Osteocyte (in vitro differentiated cells): Measurements from ENCODE around the gene ZNF514. TPM values are rescaled to one million over a fixed set of nuclear protein-coding genes. Genes with fewer than 3 reads are reported as not detected.

Experiments
- DNase-seq: peaks from one replicate; pipeline ENCODE4 v3.0.0; 2021; ENCODE audit warnings: mixed read lengths; ENCODE audit not compliant: unreplicated experiment; ENCODE audit errors: extremely low spot score
- H3K27ac Mint-ChIP-seq: one replicate; pipeline ENCODE4 v1.8.0; 2021; ENCODE audit warnings: mild to moderate bottlenecking, mixed read lengths; ENCODE audit not compliant: unreplicated experiment
- H3K27me3 Mint-ChIP-seq: one replicate; pipeline ENCODE4 v1.8.0; 2021; ENCODE audit warnings: mixed read lengths; ENCODE audit not compliant: unreplicated experiment
- H3K36me3 Mint-ChIP-seq: one replicate; pipeline ENCODE4 v1.8.0; 2021; ENCODE audit warnings: mixed read lengths; ENCODE audit not compliant: unreplicated experiment
- H3K4me1 Mint-ChIP-seq: one replicate; pipeline ENCODE4 v1.8.0; 2021; ENCODE audit warnings: mixed read lengths; ENCODE audit not compliant: unreplicated experiment
- H3K4me3 Mint-ChIP-seq: one replicate; pipeline ENCODE4 v1.8.0; 2021; ENCODE audit warnings: mild to moderate bottlenecking, moderate library complexity, mixed read lengths; ENCODE audit not compliant: unreplicated experiment
- H3K9me3 Mint-ChIP-seq: one replicate; pipeline ENCODE4 v1.8.0; 2021; ENCODE audit warnings: mixed read lengths; ENCODE audit not compliant: unreplicated experiment
- CTCF ChIP-seq: fragments of 200-600 bp; sonication (generic); IDR thresholded peaks from 2 replicates; pipeline ENCODE4 v1.5.0; 2021; ENCODE audit warnings: antibody characterized with exemption, mild to moderate bottlenecking, moderate library complexity
- long read RNA-seq: library from polyadenylated mRNA; unstranded; transcript quantifications from one replicate; pipeline ENCODE4 v2.0.0, GENCODE V29; 2021
- total RNA-seq: library from RNA; stranded (reverse); gene quantifications from 2 replicates; pipeline ENCODE4 v1.2.1, GENCODE V29; 2021

Gene ZNF514
- total RNA-seq, result 14.3 and 19.0 TPM in 2 replicates
- long read RNA-seq, partial matches to known transcripts, result 4 of 14 reads
- long read RNA-seq, other reads (novel, unspliced or antisense), result 9 of 14 reads

GRCh38 chr2:95159690-95160449, at the start of gene ZNF514:
Gene ZNF514, minus strand, starts transcription at chr2:95159848. Its CDS starts 6,595 bp downstream, at chr2:95153253.
- Mint-ChIP-seq H3K4me3 (peak within 1 kb of the TSS; percentile 82), H3K36me3 (peaks cover 25% of the 10 kb centered on the region), H3K9me3 (peaks cover 11% of the 10 kb centered on the region), H3K4me1 (peaks cover 19% of the 10 kb centered on the region), H3K27ac (peak within 1 kb of the TSS; percentile 86), H3K27me3 (no peaks in the 10 kb centered on the region)
- DNase-seq, result peak; percentile 88
- TF ChIP-seq CTCF, result no peak

GRCh38 chr2:95208106-95208505, 48.5 kb upstream of the ZNF514 start:
- no peak for TF ChIP-seq CTCF
- H3K27ac Mint-ChIP-seq, result peak overlapping the region; percentile 80
- H3K9me3 Mint-ChIP-seq, result peaks cover 42% of the 10 kb centered on the region
- H3K4me3 Mint-ChIP-seq, result peak overlapping the region; percentile 95
- peaks cover 18% of the 10 kb centered on the region for H3K4me1 Mint-ChIP-seq
- H3K36me3 Mint-ChIP-seq, result peaks cover 46% of the 10 kb centered on the region
- DNase-seq, result no peak
- H3K27me3 Mint-ChIP-seq, result no peaks in the 10 kb centered on the region

- Mint-ChIP-seq H3K36me3 (peaks cover 39% of the 10 kb centered on the region), H3K4me3 (peak within 1 kb of the TSS; percentile 95), H3K4me1 (peaks cover 18% of the 10 kb centered on the region), H3K27me3 (no peaks in the 10 kb centered on the region), H3K9me3 (peaks cover 36% of the 10 kb centered on the region), H3K27ac (peak within 1 kb of the TSS; percentile 80)
- peak; percentile 94 for DNase-seq
- TF ChIP-seq CTCF, result peak; percentile 47
These were observed 47.7 kb upstream of the ZNF514 start, which contains the start of gene ZNF892 for GRCh38 chr2:95207111-95207961. Gene ZNF892, plus strand, starts transcription at chr2:95207521. Its CDS starts 295 bp downstream, at chr2:95207816.

- Mint-ChIP-seq H3K36me3 (peaks cover 26% of the 10 kb centered on the region), H3K9me3 (peaks cover 28% of the 10 kb centered on the region), H3K4me1 (peaks cover 18% of the 10 kb centered on the region), H3K4me3 (peak overlapping the region; percentile 95), H3K27me3 (no peaks in the 10 kb centered on the region), H3K27ac (peak overlapping the region; percentile 29)
- no peak for DNase-seq
- no peak for TF ChIP-seq CTCF
These were observed 46.4 kb upstream of the ZNF514 start for GRCh38 chr2:95206096-95206495.
